SH-SY5Y (cell line): ENCODE measurements around the gene DOCK2.

Source experiments
- GATA2 ChIP-seq: IDR thresholded peaks from 2 replicates; pipeline ENCODE4 v1.6.1; 2011; ENCODE audit warnings: mild to moderate bottlenecking, low read depth, low read length
- GATA3 ChIP-seq: IDR thresholded peaks from 2 replicates; pipeline ENCODE4 v1.6.1; 2011; ENCODE audit warnings: low read depth, mild to moderate bottlenecking, low read length, moderate library complexity

GRCh38 chr5:169796731-169797130 lies 159.7 kb downstream of the DOCK2 start:
- TF ChIP-seq GATA2 (no peak), GATA3 (no peak)
